ENCODE measurements around the gene RBM20. TPM values are rescaled to one million over a fixed set of nuclear protein-coding genes. Genes with fewer than 3 reads are reported as not detected.

The RBM20 gene
- total RNA-seq, 1 donor from 2014 or later = 105 TPM

DNA sequence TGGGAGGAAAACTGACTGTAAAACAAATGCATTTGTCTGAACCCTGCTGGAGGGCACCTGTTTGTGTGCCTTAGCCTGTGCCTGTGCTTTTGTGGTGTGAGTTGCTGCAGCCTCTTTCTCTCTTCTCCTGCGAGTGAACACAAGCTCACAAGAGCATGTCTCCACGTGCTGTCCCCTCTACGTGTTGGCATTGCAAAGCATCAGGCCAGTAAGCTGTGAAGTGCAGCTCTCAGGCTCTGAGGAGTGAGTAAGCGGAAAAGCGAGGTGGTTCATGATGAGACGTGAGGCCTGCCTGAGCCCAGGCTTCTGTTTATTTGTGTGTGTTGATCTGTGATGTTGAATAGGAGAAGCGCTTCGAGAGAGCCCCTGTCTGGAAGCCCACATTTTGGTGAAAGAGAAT, 142.0 kb downstream of the RBM20 start:
- intact Hi-C loops (cut with DNase I) = no loop called here
- DNase-seq (ENCODE audit: low spot score) = no peak

DNA sequence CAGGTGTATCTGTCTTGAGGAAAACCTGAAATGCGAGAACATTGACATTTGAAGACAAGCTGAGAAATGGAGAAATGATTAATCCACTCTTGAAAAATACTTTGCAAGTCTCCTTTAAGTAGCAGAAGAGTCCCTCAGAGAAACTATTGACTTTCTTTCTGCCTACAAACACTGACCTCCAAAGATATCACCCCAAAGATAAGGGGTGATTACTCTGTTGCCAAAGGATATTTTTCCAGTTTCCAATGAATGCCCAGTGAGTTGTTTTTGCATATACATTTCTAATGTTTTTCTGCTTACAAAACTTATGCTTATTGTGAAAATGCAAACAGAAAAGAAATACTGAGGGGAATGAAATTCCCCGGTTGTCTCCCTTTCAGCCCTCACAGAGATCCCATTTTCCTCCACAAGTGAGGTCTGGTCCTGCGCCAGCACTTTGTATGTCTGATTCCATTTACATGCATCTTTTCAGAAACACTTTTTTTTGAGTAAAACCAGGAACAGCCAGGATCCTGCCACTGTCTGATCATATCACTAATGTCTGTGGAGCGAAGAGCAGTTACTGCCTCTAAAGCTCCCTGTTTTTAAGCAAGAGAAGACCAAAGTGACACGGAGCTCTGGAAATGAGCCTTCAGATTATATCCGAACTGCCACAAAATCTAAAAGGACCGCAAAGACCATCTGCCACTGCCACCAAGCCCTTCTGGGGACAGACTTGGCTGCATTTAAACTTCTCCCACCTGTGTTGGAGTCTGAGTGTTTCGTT, 144.7 kb downstream of the RBM20 start:
- DNase-seq (ENCODE audit: low spot score) = no peak
- intact Hi-C loops (cut with DNase I) = no loop called here

DNA sequence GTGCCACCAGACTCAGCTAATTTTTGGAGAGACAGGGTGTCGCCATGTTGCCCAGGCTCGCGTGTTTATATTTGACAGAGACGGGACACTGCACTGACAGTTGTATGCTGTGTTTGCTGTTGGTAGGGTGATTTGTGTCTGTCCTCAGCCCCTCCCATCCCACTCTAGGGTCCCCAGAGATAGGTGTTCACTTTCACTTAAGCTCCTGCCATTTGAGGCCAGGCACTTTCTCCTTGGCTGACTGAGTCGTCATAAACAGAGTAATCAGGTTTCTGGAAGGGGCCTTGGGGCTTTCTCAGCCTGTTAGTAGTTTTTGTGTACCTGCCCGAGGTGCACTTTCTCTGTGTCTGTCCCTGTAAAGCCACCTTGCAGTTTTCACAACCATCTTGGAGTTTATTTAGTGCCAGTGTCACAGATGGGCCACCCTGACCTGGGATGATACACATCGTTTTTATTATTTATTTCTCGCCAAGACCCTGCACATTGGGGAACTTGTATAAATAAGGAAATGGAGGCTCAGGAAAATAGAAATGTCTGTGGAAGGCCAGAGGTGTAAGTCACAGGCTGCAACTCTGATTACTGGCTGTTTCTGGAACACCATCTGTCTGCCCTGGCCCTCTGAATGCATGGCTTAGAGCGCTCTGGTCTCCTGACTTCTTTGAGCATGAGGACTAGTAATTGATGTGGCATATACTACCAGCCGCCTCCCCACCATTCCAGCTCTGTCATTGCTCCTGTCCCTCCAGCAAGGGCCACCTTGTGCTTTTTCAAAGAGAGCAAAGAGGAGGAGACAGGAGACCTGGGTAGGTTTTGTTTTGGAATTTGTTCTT, 145.7 kb downstream of the RBM20 start:
- DNase-seq (ENCODE audit: low spot score) = no peak
- intact Hi-C loops (cut with DNase I) = no loop called here

DNA sequence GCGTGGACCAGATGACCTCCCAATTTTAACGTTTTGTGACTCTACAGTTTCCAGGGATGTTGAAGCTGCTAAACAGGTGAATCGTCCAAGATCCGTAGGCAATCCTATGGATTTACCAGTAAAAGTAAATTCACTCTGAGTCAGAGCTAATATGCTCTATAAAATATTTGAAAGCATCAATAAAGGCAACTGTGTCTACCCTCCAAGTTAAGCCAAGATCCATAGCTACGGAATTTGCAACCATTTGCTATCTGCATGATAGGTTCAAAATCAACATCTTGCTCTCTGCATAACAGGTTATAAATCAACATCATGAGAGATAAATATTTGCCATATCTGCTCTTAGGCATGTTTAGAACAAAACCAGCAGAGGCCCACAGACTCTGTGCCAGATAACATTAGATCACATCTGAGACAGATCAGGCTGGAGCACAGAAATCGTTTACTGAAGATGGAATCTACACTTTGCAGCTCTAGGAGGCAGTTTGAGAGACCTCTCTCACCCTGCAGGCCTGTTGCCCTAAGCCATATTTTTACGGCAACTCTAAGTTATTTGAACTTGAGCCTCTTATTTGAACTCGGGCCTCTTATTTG, 146.9 kb downstream of the RBM20 start:
- intact Hi-C loops (cut with DNase I) = no loop called here
- DNase-seq (ENCODE audit: low spot score) = no peak

- intact Hi-C loops (cut with DNase I) = no loop called here
- no peak for DNase-seq (ENCODE audit: low spot score)
These were observed 147.5 kb downstream of the RBM20 start for GRCh38 chr10:110791541-110792073.

- DNase-seq (ENCODE audit: low spot score) = no peak
- intact Hi-C loops (cut with DNase I) = no loop called here
These were observed 148.5 kb downstream of the RBM20 start for GRCh38 chr10:110792476-110793125.

DNA sequence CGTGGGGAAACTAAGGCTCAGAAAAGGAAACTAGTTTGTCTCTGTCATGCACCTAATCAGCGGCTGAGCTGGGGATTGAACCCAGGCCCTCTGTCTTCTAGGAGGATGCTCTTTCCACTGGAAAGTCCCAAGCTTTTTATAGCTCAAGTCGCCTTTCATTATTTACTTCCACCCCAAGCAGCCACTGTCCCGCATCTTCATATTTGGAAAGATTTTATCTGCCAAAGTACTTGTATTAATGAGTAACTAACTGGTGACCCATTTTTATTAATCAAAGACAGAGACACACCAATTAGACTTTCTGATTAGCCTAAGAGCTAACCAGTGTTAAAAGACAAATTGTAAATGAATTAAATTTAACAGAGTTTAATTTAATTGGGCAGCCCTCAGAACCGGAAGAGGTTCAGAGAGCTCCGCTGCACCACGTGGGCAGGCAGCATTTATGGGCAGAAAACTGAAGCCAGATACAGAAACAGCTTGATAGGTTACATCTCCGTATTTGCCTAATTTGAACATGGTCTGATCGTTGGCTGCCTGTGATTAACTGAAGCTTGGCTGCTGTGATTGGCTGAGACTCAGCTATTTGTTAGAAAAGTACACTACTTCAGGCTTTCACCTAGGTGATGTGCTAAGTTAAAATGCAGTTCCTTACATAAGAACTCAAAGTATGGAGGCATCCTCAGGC, 149.1 kb downstream of the RBM20 start:
- intact Hi-C loops (cut with DNase I) = no loop called here
- no peak for DNase-seq (ENCODE audit: low spot score)

GRCh38 chr10:110793886-110794285, 149.8 kb downstream of the RBM20 start:
- no peak for DNase-seq (ENCODE audit: low spot score)
- intact Hi-C loops (cut with DNase I) = no loop called here

DNA sequence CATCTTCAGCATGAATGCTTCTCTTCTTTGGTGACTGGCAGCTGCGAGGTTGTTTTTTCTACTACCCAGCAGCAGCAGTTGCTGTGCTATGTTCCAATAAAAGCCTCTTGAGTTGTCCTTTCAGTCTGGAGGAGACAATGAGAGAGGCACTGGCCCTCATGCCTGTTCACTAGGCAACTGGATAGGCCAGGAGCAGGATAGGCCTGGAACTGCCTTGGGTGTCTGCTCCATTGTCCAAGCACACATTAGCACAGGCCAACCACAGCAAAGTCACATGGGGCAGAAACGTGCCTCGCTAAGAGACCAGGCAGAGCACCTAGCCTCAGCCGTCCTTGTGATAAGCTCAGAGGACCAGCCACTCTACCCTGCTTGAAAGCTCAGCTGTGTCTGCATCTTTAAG, 150.7 kb downstream of the RBM20 start:
- intact Hi-C loops (cut with DNase I) = no loop called here
- DNase-seq (ENCODE audit: low spot score) = peak; percentile 85

DNA sequence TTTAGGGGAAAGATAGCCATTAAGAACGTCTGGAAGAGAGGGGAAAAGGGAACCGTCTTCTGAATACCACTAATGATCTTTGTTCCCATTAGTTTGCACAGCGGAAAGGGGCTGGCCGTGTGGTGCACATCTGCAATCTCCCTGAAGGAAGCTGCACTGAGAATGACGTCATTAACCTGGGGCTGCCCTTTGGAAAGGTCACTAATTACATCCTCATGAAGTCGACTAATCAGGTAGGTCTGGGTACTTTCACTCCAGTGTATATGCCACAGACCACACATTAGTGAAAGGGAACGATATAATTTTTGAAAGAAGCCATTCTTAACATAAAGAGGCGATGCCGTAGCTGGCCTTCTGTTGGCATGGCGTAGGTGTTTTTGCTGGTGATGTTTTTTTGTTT, 153.3 kb downstream of the RBM20 start:
- intact Hi-C loops (cut with DNase I) = no loop called here
- DNase-seq (ENCODE audit: low spot score) = no peak

GRCh38 chr10:110798340-110798739, 154.2 kb downstream of the RBM20 start:
- DNase-seq (ENCODE audit: low spot score) = no peak
- intact Hi-C loops (cut with DNase I) = no loop called here

GRCh38 chr10:110802090-110802489, 158.0 kb downstream of the RBM20 start:
- intact Hi-C loops (cut with DNase I) = loop anchor here (5.0 kb wide), 2 partner anchors 70 to 90 kb away; partner anchors contain the start of gene PDCD4

DNA sequence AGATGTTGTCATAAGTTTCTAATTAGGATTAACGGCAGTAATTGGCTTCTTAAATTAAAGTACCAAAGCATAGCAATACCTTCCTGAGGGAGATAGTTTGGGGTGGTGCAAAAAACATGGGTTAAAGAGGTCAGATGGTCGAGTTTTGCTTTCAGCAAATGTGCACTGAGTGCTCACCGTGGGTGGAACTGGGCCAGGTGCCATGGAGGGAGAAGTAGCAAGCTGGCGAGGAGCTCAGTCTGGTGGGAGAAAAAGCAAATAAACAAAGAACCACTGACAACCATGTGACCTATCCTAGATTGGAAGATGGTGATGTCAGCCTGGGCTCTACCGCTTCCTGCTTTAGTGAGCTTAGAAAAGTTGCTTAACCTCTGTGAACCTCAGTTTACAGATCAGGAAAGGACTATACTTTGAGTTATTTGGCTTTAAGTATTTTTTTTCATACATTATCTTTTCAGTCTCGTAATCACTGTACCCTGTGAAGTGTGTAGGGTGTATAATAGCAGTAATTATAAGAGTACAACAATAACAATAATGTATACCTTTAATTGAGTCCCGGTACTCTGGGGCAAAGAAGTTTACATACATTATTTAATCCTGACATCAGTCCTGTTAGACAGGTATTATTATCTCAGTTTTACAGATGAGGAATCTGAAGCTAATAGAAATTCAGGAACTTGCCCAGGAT, 158.6 kb downstream of the RBM20 start:
- intact Hi-C loops (cut with DNase I) = loop anchor here (5.0 kb wide), 2 partner anchors 70 to 90 kb away; partner anchors contain the start of gene PDCD4
- DNase-seq (ENCODE audit: low spot score) = peak; percentile 85

More at GRCh38 chr10:110802090-110802489, 158.0 kb downstream of the RBM20 start:
- DNase-seq (ENCODE audit: low spot score) = no peak

DNA sequence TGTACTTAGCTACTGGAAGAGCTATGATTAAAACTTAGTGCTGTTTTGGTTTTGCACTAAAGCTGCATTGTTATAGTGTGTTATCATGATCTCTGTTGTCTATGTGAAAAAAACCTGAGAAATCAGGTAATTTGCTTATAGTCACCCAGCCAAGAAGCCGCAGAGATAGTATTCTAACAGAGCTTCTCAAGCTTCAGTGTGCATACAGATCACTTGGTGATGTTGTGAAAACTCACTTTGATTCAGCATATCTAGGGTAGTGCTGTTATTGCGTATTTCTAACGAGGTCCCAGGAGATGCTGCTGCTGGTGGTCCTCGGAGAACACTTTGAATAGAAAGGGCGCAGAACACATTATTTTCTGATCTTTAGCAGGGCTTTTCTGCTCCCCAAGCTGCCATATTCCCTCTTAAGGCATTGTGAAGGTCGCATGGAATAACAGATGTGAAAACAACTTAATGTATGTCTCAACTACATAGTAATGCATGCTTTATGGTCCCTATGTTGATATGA, 159.2 kb downstream of the RBM20 start:
- intact Hi-C loops (cut with DNase I) = loop anchor here (5.0 kb wide), 2 partner anchors 69 to 89 kb away; partner anchors contain the start of gene PDCD4
- DNase-seq (ENCODE audit: low spot score) = no peak

- intact Hi-C loops (cut with DNase I) = loop anchor here (5.0 kb wide), 2 partner anchors 68 to 88 kb away; partner anchors contain the start of gene PDCD4
- peak; percentile 72 for DNase-seq (ENCODE audit: low spot score)
These were observed 159.7 kb downstream of the RBM20 start for GRCh38 chr10:110803830-110804338.

- no peak for DNase-seq (ENCODE audit: low spot score)
- intact Hi-C loops (cut with DNase I) = loop anchor here (5.0 kb wide), 2 partner anchors 68 to 88 kb away; partner anchors contain the start of gene PDCD4
These were observed 160.2 kb downstream of the RBM20 start for GRCh38 chr10:110804376-110804775.

GRCh38 chr10:110805292-110805691, 161.2 kb downstream of the RBM20 start:
- DNase-seq (ENCODE audit: low spot score) = no peak
- intact Hi-C loops (cut with DNase I) = no loop called here

DNA sequence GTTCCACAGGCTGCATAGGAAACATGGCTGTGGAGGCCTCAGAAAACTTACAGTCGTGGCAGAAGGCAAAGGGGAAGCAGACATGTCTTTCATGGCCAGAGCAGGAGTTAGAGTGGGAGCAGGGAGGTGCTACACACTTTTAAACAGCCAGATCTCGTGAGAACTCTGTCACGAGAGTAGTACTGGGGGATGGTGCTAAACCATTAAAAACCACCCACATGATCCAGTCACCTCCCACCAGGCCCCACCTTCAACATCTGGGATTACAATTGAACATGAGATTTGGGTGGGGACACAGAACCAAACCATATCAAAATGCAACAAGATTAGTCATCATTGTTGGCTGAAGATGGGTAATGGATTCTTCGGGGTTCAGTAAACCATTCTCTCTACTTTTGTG, 162.2 kb downstream of the RBM20 start:
- no peak for DNase-seq (ENCODE audit: low spot score)
- intact Hi-C loops (cut with DNase I) = no loop called here
